ENCODE data around the gene ZBTB4.

The ZBTB4 gene

GRCh38 chr17:7442142-7442541, 37.3 kb downstream of the ZBTB4 start:
- Histone ChIP-seq H3K27me3 (ENCODE audit: low read length) (no peaks in the 10 kb centered on the region), H3K9me3 (ENCODE audit: insufficient read depth, low read length) (no peaks in the 10 kb centered on the region), H4K20me1 (ENCODE audit: low read depth, low read length) (no peaks in the 10 kb centered on the region)

GRCh38 chr17:7441266-7441665, 38.2 kb downstream of the ZBTB4 start:
- TF ChIP-seq, protein P1, sequence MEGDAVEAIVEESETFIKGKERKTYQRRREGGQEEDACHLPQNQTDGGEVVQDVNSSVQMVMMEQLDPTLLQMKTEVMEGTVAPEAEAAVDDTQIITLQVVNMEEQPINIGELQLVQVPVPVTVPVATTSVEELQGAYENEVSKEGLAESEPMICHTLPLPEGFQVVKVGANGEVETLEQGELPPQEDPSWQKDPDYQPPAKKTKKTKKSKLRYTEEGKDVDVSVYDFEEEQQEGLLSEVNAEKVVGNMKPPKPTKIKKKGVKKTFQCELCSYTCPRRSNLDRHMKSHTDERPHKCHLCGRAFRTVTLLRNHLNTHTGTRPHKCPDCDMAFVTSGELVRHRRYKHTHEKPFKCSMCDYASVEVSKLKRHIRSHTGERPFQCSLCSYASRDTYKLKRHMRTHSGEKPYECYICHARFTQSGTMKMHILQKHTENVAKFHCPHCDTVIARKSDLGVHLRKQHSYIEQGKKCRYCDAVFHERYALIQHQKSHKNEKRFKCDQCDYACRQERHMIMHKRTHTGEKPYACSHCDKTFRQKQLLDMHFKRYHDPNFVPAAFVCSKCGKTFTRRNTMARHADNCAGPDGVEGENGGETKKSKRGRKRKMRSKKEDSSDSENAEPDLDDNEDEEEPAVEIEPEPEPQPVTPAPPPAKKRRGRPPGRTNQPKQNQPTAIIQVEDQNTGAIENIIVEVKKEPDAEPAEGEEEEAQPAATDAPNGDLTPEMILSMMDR (IDR thresholded peaks at IDR 0.05; ENCODE audit: insufficient read depth, low read length, poor library complexity, severe bottlenecking) = no peak
- TF ChIP-seq EZH2phosphoT487 (conservative IDR thresholded peaks at IDR 0.05; ENCODE audit: low read length) = no peak
- Histone ChIP-seq H3K9me2 (replicated peaks; ENCODE audit: insufficient read depth, low read length) (no peaks in the 10 kb centered on the region), H3K9ac (ENCODE audit: low read length) (no peak overlapping the region), H4K20me1 (ENCODE audit: low read depth, low read length) (no peaks in the 10 kb centered on the region), H3K9me3 (ENCODE audit: insufficient read depth, low read length) (no peaks in the 10 kb centered on the region), H3K79me2 (ENCODE audit: insufficient read depth, low read length) (no peaks in the 10 kb centered on the region), H3K27ac (ENCODE audit: low read depth, low read length) (no peak overlapping the region), H2AFZ (ENCODE audit: low read depth, low read length, severe bottlenecking) (no peak overlapping the region), H3F3A (ENCODE audit: insufficient read depth) (no peaks in the 10 kb centered on the region), H3K4me3 (ENCODE audit: insufficient read depth, low read length, poor library complexity, severe bottlenecking) (no peak overlapping the region), H3K27me3 (ENCODE audit: low read length) (no peaks in the 10 kb centered on the region), H3K4me2 (ENCODE audit: low read depth, low read length, poor library complexity, severe bottlenecking) (no peak overlapping the region), H3K36me3 (ENCODE audit: low read length) (no peaks in the 10 kb centered on the region)

More at GRCh38 chr17:7442142-7442541, 37.3 kb downstream of the ZBTB4 start:
- Histone ChIP-seq H2AFZ (ENCODE audit: low read depth, low read length, severe bottlenecking) (no peak overlapping the region), H3K27ac (ENCODE audit: low read depth, low read length) (no peak overlapping the region), H3K4me3 (ENCODE audit: insufficient read depth, low read length, poor library complexity, severe bottlenecking) (no peak overlapping the region), H3K79me2 (ENCODE audit: insufficient read depth, low read length) (no peaks in the 10 kb centered on the region), H3F3A (ENCODE audit: insufficient read depth) (no peaks in the 10 kb centered on the region), H3K9ac (ENCODE audit: low read length) (no peak overlapping the region), H3K9me2 (replicated peaks; ENCODE audit: insufficient read depth, low read length) (no peaks in the 10 kb centered on the region), H3K36me3 (ENCODE audit: low read length) (no peaks in the 10 kb centered on the region), H3K4me2 (ENCODE audit: low read depth, low read length, poor library complexity, severe bottlenecking) (no peak overlapping the region)
- TF ChIP-seq EZH2phosphoT487 (conservative IDR thresholded peaks at IDR 0.05; ENCODE audit: low read length) = no peak
- TF ChIP-seq, protein P1 (IDR thresholded peaks at IDR 0.05; ENCODE audit: insufficient read depth, low read length, poor library complexity, severe bottlenecking) = no peak

- Histone ChIP-seq H3K27me3 (ENCODE audit: low read length) (no peaks in the 10 kb centered on the region), H2AFZ (ENCODE audit: low read depth, low read length, severe bottlenecking) (no peak overlapping the region)
Observed at GRCh38 chr17:7440834-7441195, 38.6 kb downstream of the ZBTB4 start.

More at GRCh38 chr17:7440834-7441195, 38.6 kb downstream of the ZBTB4 start:
- no peaks in the 10 kb centered on the region for H3K9me3 ChIP-seq (ENCODE audit: insufficient read depth, low read length)
- peak overlapping the region; percentile 39 for H3K4me2 ChIP-seq (ENCODE audit: low read depth, low read length, poor library complexity, severe bottlenecking)
- H3K79me2 ChIP-seq (ENCODE audit: insufficient read depth, low read length) = no peaks in the 10 kb centered on the region
- no peaks in the 10 kb centered on the region for H3F3A ChIP-seq (ENCODE audit: insufficient read depth)
- no peaks in the 10 kb centered on the region for H3K36me3 ChIP-seq (ENCODE audit: low read length)
- no peak overlapping the region for H3K27ac ChIP-seq (ENCODE audit: low read depth, low read length)
- peak overlapping the region; percentile 21; the same call in 1 of the 2 replicates for H3K9ac ChIP-seq (ENCODE audit: low read length)
- H3K9me2 ChIP-seq (replicated peaks; ENCODE audit: insufficient read depth, low read length) = no peaks in the 10 kb centered on the region
- no peaks in the 10 kb centered on the region for H4K20me1 ChIP-seq (ENCODE audit: low read depth, low read length)
- TF ChIP-seq EZH2phosphoT487 (conservative IDR thresholded peaks at IDR 0.05; ENCODE audit: low read length) = no peak
- TF ChIP-seq, protein P1 (IDR thresholded peaks at IDR 0.05; ENCODE audit: insufficient read depth, low read length, poor library complexity, severe bottlenecking) = no peak
- no peak overlapping the region for H3K4me3 ChIP-seq (ENCODE audit: insufficient read depth, low read length, poor library complexity, severe bottlenecking)

Measured in SU-DHL-6 (cell line).